Left hindlimb (tissue), 1 donor: ENCODE results near the gene SLC25A21.
"Not testable (repeated sequence)": the region's sequence is repeated elsewhere in the genome, so short reads cannot be mapped to it uniquely, and the experiment has no call there.

Experiments used
- DNase-seq: peaks from one replicate; pipeline ENCODE4 v3.0.0-alpha.2; 2018

The SLC25A21 gene

DNA sequence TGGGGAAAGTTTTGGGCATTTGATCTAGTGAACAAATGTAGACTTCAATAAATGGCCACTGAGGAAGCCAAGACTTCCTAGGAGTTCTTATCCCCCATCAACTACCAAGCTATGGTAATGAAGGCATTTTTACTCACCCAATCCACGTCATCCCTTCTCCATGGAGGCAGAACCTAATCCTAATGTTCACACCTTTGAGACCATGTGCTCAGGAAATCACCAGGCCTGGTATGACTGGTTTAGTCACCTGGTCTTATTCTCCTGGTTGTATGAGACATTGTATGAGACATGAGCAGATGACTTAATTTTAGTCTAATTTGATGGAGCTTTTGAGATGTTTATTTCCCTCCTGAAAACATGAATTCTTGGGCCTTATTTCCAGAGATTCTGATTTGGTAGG is 422.2 kb downstream of the SLC25A21 start:
- no peak for DNase-seq

DNA sequence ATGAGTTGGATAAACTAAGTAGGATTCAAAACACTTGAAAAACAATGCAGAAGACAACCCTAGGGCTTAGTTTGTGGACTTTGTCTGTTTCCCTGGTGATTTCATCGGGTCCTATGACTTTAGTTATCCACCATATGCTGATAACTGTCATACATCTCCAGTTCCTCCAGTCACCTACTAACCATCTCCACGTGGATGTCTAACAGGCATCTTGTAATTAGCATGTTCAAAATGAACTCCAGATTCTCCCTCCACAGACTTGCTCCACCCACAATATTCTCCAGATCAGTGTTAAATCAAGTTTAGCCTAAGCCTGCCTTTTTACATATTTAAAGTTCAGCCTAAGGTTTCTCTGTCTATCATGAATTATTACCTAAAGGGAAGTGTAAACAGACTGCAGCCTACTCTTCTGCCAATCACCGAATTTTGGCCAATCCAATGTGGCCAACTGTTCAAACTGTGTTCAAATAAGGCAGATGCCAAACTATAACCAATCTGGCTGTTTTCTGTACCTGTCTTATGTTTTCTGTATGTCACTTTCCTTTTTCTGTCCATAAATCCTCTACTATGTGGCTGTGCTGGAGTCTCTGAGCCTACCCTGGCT is 423.7 kb downstream of the SLC25A21 start:
- no peak for DNase-seq

DNA sequence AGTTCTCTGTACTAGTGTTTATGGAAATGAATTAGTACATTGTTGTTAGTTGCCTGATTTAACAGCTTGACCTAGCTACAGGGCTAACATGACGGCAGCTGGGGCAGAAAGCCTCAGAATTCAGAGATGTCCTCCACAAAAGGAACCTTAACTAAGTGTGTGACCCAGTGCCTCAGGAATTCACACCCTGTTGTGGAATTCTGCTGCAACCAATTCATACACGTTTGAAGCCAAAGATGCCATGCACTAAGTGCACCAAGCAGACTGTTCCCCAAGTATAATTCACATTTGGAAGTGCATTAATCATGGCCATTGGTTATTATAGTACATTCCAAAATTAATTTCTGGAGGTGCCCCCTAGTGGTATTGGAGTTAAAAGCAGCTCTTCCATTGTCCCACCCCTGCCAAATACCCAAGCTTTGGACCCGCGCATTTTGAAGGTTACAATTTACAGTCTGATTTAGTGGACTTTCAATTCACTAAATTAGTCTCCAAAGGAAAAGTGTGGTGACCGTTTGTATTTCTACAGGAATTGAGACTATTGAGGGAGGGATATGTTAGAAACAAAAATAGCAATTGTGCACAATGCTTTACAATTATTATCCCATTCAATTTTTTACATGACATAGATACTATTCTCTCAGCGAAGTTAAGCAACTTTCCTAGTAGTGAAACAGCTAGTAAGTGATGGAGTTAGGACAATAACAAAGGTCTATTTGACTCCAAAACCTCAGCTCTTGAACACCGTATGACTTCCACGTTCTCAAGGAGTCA is 424.8 kb downstream of the SLC25A21 start:
- DNase-seq, result no peak

DNA sequence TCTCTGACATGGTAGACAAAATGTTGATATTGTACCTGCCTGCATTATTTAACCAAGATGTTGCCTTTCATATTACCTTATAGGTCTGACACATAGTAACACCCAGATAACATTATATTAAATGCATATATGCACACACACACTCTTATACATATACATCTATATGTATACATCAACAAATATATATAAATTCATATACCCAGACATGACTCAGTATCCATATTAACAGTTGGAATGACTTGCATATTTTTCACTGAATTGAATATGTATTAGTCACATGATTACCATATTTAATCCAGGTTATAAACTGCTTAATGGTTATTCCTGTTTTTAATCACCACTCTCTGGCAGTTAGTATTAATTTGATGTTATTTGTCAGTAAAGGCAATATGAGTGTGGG is 425.5 kb downstream of the SLC25A21 start:
- DNase-seq, result no peak

DNA sequence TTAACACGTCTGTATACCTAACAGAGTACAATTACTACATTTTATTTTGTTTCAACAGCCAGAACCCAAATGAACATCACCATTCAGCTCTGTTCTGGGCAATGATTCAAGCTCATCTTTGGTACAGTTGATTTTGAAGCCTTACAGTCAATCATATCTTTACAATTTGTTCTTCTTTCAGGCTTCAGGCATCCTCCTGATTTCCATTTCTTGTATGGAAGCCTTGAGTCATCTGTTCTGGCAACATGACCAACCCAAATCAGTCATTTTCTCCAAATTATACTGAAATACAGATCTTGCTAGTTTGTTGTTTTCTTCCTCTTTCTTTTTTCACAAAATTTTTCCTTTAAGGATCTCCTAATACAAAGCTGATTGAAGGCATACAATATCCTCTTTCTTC is 430.5 kb downstream of the SLC25A21 start:
- no peak for DNase-seq

DNA sequence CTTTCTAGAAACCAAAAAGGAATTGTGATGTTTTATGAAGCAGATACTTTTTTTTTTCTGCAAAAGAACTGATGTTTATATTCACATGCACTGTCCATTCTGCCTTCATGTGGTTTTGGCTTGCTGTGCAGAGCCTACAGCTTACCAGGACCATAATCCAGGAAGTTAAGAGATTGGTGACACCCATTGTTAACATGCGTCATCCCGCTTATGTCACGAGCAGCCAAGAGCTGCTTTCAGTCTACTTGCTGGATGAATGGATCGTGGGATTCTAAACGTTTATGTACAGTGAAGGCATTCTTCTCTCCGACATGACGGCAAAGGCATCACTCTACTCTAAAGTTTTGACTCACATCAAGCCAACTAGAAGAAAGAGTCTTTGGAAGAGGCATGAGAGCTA is 434.1 kb downstream of the SLC25A21 start:
- no peak for DNase-seq

DNA sequence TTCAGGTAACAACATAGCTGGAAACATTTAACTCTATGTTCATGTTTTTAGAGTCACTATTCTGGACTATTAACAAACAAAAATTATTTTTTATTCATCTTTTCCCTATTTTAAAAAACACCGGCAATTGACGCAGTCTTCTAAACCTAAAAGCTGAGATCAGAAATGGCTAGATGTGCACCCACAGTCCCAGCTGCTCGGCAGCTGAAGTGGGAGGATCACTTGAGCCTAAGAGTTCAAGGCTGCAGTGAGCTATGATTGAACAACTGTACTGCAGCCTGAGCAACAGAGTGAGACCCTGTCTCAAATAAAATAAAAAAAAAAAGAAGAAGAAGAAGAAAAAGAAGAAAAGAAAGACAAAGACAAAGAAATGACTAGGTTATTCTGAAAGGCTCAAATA is 446.3 kb downstream of the SLC25A21 start:
- no peak for DNase-seq

DNA sequence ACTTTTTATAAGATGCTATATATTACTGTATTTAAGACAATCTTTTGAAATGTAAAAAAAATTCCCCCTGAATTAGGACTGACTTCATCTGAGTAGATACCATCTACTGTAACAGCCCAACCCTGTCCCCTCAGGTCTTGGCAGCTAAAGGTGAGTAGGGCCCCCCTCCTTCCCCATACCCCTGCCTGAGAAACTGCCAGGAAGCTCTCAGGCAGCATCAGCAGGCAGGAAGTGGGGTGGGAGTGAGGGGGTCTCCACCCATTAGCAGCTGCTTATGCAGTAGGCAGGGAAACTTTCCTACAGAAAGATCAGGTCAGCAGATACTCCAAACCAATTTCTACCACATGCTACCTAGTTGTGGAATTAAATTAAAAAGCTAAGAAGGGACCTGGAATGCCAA is 448.2 kb downstream of the SLC25A21 start:
- DNase-seq, result no peak

DNA sequence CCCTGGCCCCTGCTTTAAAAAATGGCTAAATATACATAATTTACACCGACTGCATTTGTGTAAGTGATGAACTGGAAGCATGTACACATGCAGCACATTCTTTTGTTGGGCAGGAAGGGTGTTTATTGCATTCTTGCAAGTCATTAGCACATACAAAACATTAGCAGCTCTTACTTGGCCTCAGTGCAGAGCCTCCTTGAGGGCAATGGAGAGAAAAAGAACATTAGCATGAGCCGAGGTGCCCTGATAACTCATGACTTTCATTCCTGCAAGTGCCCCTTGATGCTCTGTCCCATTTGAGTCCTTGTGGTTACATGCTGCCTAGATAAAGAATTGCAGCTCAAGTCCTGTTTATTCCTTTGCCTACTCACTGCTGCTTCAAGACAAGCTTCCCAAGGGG is 448.9 kb downstream of the SLC25A21 start:
- DNase-seq, result no peak

DNA sequence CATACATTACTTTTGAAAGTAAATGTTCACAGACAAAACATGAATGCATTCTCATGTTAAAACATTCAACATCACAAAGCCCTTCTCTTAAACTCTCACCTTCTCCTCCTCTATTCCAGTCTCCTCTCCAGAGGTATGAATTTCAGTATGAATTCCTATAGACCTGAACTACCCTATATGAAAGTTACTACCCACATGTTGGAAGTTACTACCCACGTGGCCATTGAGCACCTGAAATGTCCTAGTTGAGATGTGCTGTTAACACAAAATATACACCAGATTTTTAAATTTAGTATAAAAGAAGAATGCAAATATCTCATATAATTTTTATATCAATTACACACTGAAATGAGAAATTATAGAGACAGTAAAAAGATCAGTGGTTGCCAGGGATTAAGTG is 450.5 kb downstream of the SLC25A21 start:
- no peak for DNase-seq

DNA sequence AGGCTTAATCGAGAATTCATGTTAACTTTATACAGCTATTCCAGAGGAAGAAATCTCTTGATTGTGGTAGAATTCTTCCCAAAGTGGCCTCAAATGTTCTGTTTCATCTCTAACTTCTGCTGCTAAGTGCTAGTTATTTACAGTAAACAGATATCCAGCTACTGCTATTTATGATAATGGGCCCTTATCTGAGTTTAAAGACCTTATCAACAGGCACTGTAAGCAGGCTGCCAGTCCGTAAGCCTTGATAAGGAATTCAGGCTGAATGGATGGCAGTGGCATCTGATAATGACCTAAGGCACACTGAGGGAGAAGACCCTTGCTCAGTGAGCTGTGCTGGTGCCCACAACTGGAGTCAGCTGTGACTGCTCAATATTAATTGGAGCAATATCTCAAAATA is 451.7 kb downstream of the SLC25A21 start:
- no peak for DNase-seq

DNA sequence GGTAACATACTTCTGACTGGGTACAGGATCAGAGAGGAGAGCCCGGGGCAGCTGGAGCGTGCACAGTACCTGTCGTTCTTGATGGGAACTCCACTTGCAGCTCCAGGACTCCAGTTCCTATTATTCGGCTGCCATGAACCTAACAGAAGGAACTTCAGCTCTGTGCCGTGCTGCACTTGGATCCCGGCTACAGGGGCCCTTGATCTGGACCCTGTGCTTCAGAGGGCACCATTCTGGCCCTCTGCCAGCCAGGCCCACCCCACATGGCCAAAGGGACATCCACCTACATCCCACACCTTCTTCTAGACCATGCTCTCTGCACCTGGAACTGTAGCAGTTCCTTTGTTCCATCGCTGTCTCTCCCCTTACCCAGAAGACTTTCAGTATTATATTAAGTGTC is 452.6 kb downstream of the SLC25A21 start:
- DNase-seq, result no peak

DNA sequence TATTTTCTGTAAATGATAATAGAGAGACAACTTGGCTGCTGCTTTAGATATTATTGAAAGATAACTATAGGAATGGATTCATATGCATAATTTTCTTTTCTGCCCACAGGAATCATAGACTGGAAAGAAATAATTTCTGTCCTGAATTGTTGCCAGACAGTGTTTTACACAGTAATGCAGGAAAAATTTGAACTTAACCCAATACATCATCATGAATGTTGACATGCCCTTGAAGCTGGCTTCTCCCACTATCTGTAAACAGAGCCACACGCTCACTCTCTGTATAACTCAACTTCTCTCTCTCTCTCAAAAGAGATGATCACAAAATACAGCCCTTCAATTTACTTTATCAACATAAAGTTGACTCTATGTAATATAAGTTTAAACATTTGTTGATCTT is 454.2 kb downstream of the SLC25A21 start:
- no peak for DNase-seq

DNA sequence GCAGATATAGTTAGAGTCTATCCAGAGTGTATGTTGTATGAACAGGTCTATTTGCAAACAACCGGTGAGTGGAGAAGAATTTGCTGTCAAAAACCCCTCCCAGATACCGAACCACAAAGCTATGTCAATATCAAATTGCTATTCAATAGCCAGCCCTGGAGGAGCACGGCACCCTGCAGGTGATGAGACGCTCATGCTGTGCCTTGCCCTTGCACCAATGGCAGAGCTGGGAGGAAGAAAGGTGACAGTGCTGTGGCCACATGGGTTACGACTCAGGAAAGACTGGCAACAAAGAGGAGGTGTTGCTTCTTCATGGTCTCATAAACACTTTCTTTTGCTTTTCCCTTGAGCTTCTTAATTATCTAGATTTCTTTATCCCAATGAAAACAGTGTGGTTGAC is 455.0 kb downstream of the SLC25A21 start:
- DNase-seq, result no peak

DNA sequence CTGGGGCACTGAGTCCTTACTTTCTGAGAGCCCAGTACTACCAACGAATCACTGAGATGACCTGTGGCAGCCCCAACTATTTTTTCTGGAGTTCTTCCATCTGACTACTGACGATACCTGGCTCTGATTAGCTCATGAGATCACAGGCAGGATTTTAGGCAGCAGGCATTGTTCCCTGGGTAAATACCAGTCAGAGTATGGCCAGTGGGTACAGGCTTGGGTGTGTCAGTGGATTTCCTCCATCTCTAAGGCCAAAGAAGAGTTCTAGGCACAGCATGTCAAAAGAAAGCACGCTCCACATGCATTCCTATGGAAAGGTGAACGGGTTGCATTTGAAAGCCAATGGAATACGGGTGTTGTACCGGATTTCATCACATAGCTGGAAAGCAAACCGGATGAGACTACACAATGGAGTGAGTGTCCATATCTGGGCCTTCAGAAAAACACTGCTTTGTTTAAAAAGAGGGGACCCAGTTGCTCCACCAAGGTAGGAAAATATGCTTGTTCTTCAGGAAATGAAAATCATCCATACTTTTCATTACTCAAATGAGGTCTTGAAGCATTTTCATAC is 455.7 kb downstream of the SLC25A21 start:
- DNase-seq, result no peak

DNA sequence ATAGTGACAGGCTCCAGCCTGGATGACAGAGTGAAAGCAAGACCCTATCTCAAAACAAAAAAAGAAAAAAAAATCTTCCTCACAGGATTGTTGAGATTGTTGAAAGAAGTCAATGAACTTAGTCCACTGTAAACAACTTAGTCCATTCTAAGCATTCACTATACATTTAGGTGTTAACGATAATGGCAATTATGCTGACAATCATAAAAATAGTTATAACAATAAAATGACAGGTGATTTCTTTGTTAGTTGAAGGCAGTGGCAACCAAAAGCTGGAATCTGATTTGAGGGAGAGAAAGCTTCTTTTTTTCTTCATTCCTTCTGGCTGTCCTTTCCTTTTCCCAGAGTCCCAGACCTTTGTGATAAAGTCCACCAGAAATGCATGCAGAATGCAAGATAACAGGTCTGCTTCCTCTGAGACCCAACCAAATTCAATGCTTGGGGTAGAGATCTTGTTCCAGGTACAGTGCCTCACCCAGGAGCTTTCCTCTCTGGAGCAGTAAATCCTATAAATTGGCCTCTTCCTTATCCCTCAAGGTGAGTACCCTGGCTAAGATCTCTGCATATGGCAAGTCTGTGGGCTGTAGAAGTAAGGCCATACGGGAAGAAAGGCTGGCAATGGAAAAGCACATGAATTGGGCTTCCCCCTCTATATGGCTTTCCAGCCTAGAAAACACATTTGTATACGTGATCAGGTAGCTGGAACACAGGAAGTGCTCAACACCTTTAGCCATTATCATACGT is 458.3 kb downstream of the SLC25A21 start:
- no peak for DNase-seq

DNA sequence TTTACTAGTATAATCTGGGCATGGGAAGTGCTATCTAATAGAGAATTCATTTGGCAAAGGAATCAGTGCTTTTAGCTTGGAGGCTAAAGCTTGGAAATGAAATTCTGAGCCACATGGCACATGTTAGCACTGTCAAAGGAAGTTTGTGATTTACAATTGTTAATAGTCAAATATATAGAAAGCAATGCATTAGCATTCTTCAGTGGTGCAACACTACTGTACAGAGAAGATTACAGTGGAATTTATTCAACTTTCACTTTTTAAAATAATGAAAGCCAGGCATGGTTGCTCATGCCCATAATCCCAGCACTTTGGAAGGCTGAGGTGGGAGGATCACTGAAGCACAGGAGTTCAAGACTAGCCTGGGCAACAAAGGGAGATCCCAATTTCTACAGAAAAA is 464.8 kb downstream of the SLC25A21 start:
- DNase-seq, result no peak

DNA sequence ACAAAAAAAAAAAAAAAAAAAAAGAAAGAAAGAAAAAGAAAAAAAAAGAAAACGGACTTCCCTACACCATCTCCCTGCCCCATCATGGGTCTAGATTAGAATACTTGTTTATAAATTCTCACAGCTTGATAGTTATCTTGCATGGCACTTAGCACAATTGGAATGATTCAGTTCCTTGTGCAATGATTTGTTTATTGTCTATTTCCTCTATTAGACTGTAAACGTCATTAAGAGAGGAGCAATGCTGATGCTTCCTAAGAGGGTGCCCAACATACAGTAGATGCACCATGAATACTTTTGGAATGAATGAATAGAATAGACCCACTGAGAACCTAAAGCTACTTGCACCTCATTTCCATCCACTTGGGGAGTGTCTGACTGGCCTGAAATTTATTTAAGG is 469.9 kb downstream of the SLC25A21 start:
- DNase-seq, result no peak

DNA sequence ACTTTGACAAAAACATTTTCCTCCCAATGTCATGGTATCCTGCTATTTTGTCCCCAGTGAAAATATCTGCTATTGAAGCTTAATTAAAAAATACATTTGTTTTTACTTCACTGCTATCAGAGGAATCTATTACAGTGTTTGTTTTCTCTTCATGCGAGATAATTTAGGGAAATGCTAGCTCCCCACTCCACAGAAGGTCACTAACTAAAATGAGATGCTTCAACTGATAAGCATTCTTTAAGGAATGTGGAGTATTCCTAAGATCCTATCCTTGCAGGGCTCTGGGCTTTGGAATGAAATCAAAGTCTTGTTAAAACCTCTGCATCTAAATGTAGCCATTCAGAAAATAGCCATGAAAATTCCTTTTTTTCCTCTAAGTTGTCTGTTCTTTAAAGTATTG is 471.3 kb downstream of the SLC25A21 start:
- DNase-seq, result no peak

DNA sequence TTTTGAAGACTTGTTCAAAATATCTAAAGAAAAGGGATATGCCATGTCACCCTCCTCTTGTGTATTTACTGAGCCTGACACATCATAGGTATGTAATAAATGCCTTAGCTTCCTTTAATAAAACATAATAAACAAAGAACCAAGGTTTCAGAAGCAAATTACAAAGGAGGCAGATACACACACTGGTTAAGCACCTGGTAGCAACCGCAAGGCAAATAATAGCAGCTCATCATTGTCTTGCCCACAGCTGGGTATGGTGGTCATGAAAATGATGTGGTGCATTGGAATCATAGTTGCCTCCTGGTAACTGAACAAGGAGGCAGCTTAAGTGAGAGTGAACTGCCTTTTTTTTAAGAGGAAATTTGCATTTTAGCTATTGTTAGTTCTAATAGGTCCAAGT is 471.8 kb downstream of the SLC25A21 start:
- no peak for DNase-seq

DNA sequence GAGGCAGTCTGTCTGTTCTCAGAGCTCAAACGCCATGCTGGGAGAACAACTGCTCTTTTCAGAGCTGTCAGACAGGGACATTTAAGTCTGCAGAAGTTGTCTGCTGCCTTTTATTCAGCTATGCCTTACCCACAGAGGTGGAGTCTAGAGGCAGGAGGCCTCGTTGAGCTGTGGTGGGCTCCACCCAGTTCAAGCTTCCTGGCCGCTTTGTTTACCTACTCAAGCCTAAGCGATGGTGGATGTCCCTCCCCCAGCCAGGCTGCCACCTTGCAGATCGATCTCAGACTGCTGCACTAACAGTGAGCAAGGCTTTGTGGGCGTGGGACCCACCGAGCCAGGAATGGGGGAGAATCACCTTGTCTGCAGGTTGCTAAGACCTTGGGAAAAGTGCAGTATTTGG is 473.0 kb downstream of the SLC25A21 start:
- DNase-seq, result not testable (repeated sequence)

DNA sequence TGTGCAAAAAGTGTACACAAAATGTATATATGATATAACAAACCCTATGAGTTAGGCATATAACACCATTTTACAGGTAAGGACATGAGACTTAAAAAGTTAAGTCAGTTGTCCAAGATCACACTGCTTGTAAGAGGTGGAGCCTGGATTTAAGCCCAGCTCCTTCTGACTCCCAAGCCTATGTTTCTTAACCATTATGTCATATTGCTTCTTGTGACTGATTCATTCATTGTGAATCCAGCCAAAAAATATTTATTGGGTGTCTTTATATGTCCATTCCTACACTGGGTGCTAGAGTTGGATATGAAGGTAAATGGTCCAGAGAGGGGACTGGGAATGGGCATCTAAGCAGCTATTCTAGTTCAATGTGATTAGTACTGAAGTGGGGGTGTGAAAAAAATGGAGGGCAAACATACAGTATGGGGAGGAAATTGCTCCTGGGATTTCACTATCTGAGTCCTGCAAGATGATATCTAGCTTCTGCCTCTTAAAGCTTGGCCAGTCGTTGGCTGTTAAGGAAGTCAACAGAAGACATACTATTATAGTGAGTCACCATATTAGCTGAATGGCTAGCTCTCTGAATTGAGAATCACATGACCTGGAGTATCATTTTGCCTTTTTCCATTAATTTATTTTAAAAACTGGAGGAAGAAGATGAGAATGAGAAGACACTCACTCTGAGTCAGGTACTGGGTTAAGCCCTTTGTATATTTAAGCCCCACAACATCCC is 481.9 kb downstream of the SLC25A21 start:
- no peak for DNase-seq

DNA sequence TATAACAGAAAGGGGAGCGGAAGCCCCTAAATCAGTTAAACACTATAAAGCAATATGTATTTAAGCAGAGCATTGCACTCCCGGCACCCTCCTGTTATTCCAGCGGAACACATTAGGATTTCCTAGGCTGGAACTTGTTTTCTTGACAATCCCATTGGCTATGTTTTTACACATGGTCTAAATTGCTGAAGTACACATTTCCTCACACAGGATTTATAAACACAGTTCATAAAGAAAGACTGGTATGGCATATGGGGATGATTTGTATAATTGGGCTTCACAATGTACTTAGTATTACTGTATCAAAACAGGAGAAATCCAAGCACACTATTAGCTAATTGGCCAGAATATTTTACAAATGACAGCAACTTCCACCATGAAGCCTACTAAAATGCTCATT is 487.5 kb downstream of the SLC25A21 start:
- no peak for DNase-seq
